Panc1 (cell line): Measurements from ENCODE around the gene CELA1.

Experiments used
- TF ChIP-seq, protein P1 (sequence below): fragments of 450-650 bp; IDR thresholded peaks from 2 replicates; pipeline ENCODE4 v1.5.1; 2017; ENCODE audit warnings: mild to moderate bottlenecking
- TF ChIP-seq, protein P2 (sequence below), 2 experiments: IDR thresholded peaks; 2 replicates each; pipeline ENCODE4 v1.6.1; 2011 to 2012; ENCODE audit warnings: low read depth in 2 of 2, control low read depth in 1 of 2, low read length in 1 of 2, mild to moderate bottlenecking in 1 of 2, moderate library complexity in 1 of 2; ENCODE audit not compliant: insufficient read depth in 1 of 2

DNA sequence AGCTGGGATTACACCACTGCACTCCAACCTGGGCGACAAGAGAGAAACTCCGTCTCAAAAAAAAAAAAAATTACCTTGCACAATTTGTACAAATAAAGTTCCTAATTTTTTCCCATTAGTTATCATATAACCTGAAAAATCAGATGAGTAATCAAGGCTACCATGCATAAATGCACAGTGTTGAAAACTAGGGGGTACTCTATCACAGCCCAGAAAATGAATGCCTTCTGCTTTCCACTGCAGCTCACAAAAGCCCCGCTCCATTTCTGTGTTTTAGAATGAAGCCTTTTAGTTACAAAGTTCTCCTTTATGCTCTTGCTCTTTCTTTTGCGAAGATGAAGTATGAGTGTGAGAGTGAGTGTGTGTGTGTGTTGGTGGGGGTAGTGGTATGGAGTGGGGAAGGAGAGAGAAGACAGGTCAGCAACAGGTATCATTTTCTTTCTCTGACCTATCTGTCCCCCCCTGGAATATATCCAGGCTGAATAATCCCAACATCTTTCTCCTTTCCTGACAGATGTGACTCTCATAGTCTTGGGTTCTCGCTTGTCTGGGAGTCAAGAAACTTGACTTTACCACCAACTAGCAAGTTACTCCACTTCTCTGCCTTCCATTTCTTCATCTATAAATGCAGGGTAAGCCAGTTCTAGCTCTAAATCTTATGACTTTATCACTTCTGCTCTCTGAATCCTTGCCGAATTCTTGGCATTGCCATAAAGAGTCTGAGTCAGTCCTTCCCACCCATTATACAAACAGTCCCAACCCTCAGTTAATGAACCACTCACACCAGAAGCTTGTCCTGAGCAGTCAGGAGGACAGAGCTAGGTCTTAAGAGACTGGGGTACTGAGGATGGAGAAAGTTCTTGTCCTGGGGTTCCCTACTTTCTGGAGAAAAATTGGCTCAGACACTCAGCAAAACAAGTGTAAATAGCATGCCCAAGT is 38.6 kb downstream of the CELA1 start:
- TF ChIP-seq, protein P1, sequence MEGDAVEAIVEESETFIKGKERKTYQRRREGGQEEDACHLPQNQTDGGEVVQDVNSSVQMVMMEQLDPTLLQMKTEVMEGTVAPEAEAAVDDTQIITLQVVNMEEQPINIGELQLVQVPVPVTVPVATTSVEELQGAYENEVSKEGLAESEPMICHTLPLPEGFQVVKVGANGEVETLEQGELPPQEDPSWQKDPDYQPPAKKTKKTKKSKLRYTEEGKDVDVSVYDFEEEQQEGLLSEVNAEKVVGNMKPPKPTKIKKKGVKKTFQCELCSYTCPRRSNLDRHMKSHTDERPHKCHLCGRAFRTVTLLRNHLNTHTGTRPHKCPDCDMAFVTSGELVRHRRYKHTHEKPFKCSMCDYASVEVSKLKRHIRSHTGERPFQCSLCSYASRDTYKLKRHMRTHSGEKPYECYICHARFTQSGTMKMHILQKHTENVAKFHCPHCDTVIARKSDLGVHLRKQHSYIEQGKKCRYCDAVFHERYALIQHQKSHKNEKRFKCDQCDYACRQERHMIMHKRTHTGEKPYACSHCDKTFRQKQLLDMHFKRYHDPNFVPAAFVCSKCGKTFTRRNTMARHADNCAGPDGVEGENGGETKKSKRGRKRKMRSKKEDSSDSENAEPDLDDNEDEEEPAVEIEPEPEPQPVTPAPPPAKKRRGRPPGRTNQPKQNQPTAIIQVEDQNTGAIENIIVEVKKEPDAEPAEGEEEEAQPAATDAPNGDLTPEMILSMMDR, result no peak
- TF ChIP-seq, protein P2, sequence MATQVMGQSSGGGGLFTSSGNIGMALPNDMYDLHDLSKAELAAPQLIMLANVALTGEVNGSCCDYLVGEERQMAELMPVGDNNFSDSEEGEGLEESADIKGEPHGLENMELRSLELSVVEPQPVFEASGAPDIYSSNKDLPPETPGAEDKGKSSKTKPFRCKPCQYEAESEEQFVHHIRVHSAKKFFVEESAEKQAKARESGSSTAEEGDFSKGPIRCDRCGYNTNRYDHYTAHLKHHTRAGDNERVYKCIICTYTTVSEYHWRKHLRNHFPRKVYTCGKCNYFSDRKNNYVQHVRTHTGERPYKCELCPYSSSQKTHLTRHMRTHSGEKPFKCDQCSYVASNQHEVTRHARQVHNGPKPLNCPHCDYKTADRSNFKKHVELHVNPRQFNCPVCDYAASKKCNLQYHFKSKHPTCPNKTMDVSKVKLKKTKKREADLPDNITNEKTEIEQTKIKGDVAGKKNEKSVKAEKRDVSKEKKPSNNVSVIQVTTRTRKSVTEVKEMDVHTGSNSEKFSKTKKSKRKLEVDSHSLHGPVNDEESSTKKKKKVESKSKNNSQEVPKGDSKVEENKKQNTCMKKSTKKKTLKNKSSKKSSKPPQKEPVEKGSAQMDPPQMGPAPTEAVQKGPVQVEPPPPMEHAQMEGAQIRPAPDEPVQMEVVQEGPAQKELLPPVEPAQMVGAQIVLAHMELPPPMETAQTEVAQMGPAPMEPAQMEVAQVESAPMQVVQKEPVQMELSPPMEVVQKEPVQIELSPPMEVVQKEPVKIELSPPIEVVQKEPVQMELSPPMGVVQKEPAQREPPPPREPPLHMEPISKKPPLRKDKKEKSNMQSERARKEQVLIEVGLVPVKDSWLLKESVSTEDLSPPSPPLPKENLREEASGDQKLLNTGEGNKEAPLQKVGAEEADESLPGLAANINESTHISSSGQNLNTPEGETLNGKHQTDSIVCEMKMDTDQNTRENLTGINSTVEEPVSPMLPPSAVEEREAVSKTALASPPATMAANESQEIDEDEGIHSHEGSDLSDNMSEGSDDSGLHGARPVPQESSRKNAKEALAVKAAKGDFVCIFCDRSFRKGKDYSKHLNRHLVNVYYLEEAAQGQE (IDR thresholded peaks at IDR 0.05; ENCODE audit: insufficient read depth in 1 of 2, low read depth in 2 of 2, low read length in 1 of 2), result no peak
